HG03457 (cell line): ENCODE data around the gene MAGI3.
A peak's percentile ranks its signal among the peaks of the same experiment; 100 is the strongest.

Source experiments
- ATAC-seq: cut with Tn5 transposase; IDR thresholded peaks from one replicate; pipeline ENCODE4 v1.9.1; 2021; ENCODE audit warnings: moderate number of reproducible peaks; ENCODE audit not compliant: unreplicated experiment

MAGI3 gene

DNA sequence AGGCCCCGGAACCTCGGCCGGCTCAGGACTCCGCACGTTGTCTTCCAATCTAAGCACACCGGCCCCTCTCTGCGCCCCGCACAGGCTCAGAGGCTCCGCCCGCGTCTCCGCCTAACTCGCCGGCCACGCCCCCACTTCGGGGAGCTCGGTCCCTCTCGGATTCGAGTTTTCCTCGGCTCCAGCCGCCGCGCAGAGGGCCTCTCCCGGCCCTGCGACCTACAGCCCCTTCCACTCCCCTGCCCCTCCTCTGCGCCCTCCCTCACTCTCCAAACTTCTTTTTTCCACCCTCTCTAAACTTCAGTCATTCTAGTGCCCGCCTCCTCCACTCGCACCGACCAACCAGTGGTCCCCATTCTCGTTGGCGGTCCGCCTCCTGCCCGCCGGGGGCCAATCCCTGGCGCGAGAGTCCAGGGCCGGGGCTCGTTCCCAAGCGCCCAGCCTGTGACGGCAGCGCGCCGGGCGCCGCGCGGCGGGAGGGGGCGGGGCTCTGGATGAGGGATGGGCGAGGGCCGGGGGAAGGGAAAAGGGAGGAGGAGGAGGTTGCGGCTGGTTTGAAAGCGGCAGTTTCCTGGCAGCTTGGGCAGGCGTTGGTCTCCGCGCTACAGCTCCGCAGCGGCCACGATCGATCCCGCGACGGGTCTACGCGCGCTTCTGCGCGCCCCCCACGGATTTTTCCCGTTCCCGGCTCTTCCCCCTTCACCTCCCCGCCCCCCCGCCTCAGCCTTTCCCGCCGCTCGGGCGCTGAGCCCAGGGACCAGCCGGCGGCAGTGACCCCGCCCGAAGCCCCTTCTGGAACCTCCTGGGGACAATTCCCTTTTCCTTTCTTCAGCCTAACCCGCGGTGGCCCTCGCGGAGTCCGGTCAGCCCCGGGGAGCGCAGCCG is at the start of gene MAGI3:
MAGI3 (plus strand) TSS at position 563 of the 882 bp plus-strand sequence. CDS start 519 bp downstream, outside the sequence.
- peak; percentile 99 for ATAC-seq

DNA sequence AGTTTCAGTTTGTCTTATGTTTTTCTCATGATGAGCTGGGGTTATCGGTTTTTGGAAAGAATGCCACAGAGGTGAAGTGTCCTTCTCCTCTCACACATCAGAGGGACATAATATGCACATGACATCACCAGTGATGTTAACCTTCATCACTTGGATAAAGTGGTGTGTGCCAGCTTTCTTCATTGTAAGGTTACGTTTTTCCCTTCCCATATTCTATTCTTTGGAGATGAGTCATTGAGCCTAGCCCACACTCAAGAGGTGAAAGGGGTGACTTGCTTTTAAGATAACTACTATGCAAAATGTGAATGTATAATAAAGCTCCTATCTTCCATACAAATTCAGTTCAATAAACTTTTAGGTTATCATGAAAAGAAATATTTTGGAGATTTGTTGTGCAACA is 36.7 kb upstream of the MAGI3 start:
- ATAC-seq: no peak

DNA sequence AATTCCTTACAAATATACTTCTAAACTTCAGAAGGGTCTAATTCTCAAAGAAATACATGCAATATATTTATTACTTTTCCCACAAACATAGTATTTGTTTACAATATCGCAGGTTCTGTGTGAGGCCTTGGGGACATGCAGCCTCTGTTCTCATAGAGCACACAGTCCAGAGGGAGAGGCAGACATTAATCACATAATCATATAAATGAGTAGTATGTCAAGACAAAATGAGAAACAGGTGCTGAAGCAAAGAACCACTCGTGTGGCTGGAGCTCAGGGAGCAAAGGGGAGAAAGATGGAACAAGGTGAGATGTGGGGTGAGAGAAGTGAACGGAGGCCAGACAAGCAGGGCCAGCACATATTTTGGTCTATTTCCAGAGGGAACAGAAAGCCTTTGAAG is 26.4 kb upstream of the MAGI3 start:
- ATAC-seq: no peak

DNA sequence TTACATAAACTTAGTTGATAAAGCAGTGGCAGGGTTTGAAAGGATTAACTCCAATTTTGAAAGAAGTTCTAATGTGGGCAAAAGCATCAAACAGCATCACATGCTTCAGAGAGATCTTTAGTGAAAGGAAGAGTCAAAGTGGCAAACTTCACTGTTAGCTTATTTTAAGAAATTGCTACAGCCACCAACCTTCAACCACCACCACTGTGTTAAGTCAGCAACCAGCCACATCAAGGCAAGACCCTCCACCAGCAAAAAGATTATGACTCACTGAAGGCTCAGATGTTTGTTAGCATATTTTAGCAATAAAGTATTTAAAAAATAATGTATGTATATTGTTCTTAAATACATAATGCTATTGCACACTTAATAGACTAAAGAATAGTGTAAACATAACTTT is 21.3 kb upstream of the MAGI3 start:
- no peak for ATAC-seq

DNA sequence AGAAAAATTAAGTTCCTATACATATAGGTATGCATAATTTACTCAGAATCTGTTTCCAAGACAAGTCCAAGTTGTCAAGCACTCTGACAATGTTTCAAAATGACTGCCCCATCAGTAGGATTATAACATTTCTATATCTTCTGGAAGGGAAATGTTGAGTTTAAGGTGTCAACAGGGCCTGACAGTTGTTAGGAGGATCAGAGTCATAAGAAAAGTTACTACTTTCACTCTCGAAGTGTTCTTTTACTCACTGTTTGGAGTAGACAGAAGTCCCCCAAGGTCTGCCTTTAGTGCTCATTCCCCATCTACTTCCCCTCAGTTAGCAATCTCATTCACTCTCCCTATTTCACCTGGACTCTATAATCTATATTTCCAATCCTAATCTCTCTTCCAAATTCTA is 20.6 kb upstream of the MAGI3 start:
- ATAC-seq: no peak

DNA sequence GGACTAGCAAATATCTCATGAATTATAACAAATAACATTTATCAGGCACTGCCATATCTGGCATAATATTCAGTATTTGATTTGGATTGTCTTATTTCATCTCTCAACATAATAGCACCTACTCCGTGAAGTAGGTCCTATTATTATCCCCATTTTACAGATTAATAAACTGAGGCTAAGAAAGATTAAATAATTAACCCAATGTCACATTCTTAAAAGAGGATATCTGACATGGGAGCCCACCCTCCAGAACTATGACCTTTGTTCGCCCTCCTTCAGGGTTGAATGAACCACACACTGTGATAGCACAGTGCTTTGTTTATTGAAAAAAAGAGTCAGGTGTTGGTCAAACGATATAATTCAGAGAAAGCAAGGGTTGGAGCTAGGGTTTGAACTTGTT is 19.4 kb upstream of the MAGI3 start:
- no peak for ATAC-seq

DNA sequence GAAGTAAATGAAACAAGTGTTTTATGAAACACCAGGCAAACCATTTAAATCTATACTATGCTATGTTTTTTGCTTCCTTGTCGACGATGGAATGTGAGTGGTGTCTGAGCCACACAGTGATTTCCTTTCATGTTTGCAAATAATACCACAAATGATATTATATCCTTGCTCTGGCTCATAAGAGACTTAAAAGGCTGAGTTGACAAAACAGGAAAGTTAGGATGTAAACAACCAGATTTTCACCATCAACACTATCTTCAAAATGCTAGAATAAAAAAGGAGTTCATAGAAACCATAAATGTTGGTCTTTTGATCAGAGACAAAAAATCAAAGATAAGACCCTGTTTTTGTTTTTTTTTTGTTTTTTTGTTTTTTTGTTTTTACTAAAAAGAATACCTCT is 17.8 kb upstream of the MAGI3 start:
- ATAC-seq: no peak

DNA sequence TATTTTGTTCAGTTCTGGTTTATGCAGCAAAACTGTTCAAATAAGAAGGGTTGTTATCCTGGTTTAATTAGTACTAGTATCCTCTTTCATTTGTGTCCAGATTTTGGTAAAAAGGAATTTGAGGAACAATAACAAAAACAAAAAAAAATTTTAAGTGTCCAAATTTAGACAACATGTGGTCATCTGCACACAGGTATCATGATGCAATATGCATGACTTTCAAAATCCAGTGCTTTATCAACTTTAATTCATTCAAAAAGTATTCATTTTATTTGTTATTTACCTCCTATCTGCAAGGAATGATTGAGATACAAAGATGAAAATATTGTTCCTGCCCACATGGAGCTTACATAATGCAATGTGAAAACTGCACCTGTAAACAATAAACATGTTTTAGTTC is 16.7 kb upstream of the MAGI3 start:
- no peak for ATAC-seq

DNA sequence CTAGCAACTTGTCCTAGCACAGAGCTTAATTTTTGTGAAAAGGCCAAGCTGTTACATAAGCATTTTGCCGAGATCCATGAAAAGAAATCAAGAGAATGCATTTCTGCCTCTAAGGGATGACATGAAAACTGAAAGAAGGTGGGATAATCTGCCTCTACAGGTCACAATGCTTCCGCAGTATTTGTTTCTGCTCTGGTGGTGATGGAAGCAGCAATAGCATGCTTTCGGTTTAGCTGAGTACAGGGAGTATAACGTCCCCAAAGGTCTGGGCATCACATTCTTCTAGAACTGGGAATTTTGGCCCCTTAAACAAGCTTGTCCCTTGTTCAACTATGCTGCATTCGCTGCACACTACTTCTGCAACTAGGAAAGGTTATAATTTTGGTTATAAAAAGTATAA is 14.4 kb upstream of the MAGI3 start:
- ATAC-seq: no peak

DNA sequence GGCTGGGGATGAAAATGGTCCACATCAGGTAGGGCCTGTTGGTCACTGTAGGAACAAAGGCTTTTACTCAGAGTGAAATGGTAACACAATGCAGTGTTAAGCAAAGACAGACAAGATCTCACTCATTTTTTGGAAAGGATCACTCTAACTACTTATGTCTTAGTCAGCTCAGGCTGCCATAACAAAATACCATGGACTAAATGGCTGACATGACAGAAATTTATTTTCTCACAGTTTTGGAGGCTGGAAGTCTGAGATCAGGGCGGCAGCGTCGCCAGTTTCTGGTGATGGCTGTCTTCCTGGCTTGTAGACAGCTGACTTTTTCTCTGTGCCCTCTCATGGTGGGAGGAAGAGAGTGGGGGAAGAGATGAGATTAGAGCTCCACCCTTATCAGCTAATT is 10.2 kb upstream of the MAGI3 start:
- no peak for ATAC-seq

DNA sequence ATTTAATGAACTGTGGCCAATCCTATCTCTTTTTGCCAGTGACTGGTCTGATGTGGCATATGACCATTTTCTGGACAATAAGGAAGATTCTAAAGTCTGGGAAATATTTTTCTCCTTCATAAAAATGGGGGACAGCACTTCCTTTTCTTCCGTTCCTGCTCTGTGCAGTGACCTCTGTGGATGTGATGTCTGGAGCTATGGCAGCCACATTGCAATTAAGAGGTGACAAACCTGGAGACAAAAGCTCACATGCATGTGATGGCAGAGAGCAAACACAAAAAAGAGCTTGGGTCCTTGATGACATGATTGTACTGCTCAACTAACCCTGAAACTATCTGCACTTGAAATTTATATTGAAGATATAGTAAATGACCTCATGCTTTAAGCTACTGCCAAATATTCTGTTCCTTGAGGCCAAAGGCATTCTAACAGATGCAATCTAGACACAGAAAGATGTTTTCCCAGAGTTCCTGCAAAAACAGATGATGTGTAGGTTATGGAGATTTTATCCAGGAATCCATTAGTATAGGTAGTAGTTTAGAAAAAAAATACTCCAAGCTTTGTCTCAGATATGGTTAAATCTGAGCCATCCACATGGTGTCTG is 2.2 kb upstream of the MAGI3 start:
- no peak for ATAC-seq

DNA sequence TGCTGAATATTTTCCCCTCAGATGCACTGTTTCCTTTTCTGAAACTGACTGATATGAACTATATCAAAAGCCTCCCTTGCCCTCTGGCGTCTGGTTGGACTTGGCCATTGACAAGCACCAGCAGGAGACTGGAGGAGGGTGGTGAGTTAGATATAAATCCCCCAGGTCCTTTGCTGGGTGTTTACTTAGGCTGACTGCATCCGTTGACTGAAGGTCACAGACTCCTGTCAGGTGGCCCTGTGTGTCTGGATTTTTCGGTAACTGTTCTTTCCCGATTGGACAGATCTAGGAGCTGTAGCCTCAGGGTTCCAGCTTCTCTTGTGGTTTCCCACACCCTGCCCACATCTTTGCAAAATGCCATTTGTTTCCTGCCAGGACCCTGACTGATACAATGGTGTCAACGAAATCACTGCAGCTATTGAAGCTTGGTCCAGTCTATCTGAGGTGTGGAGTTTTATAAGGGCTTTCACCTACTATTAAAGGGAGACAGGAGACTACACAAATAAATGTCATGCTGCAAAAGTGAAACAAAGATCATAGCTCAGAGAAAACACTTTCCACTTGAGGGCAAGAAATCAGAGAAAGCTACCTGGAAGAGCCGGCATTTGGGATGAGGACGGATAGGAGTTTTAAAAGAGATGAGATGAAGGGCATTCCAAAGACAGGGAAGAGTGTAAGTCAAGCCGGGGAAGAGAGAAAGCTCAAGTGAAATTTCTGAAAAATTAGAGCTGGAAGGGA is 1.5 kb upstream of the MAGI3 start:
- ATAC-seq: no peak

DNA sequence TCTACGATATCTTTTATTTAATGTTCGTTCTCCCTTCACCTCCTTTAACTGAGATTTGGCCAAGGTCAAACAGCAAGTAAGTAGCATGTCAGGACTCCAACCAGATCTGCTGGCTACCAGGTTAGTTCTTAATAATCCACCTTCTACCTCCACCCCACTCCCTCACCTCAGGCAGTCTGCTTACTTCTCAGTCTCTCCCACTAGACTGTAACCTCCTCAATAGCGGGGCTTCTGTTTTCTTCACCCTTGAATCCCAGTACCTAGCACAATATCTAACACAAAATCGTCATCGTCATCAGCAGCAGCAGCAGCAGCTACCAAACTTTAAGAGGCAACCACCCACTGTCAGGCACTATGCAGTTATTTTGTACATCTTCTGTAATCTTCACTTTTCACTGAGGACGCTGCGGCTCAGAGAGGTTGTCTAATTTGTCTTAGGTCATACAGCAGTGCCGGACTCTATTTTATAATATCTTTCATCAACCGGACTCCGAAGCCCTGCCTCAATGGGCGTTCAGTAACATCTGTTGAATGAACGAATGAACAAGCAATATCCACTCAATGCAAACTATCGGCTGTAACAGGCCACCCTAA is 859 bp upstream of the MAGI3 start:
- ATAC-seq: no peak

DNA sequence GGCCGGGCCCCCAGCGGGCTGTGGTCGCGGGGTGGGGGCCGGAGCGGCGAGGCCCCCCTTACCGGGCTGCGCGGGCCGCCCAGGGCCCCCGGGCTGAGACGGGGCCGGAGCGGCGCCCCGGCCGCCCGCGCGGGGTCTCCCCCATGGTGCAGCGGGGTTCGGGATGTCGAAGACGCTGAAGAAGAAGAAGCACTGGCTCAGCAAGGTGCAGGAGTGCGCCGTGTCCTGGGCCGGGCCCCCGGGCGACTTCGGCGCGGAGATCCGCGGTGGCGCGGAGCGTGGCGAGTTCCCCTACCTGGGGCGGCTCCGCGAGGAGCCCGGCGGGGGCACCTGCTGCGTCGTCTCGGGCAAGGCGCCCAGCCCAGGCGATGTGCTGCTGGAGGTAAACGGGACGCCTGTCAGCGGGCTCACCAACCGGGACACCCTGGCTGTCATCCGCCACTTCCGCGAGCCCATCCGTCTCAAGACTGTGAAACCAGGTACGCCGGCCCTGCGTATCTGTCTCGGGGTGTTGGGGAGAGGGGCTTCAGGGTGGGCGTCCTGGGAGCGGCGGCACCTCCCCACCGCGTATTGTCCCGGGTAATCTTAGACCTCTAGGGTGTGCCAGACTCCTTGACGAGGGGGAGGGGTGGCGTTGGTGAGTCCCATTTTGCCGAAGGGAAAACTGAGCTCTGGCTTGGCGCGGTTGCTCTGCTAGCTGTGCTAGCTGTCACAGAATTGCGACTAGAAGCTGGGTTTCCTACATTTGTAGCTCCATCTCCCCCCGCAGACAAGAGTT is 745 bp downstream of the MAGI3 start:
- no peak for ATAC-seq

DNA sequence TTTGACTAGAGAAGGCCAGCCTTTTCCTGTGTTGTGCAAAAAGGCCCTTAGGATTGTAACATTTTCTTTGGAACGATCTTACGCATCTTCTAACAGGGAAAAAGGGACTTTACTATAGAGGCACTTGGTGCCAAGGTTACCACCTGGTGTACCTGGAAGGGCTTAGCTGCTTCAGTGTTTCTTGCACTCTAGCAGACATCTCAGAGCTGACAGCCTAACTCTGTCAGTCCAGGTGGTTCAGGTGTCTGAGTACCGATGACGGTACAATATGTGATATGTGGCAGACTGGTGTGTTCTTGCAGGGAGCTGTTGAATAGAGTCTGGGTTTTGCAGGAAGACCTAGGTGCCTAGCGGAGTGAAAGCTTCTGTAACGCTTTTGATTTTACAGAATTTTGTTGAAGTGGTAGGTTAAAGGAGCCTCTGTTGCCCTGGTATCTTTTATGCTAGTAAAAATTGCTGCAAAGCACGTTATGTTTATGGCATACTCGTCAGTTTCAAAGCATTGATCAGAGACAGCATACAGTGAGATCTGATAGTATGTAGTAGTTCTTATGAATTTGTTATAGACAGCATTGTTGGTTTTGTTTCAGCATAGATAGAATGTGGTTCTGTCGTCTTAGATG is 1.4 kb downstream of the MAGI3 start:
- no peak for ATAC-seq

DNA sequence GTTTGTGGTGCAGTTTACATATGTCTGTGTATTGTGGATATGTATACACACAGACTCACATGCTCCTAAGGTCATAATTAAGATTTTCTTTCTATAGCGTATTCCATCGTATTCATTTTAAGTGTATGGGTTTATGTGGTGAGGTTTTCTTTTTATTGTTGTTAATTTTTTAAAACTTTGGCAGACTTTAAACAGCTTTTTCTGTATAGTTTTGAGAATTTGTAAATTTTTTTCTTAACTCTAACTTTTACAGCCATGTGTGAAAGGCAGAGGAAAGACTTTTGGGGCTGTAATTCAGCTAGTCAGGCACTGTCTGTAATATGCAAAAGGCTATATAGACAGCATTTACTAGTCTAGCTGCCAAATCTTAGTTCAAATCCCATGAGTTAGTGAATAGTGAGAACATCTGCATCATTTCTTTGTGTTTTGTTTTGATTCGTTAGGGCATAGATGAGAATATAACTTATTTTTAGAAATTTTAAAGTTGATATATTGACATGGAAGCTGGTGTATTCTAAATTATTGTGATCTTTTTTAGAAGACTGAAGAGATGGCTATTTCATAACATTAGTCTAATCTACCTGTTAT is 2.3 kb downstream of the MAGI3 start:
- no peak for ATAC-seq

DNA sequence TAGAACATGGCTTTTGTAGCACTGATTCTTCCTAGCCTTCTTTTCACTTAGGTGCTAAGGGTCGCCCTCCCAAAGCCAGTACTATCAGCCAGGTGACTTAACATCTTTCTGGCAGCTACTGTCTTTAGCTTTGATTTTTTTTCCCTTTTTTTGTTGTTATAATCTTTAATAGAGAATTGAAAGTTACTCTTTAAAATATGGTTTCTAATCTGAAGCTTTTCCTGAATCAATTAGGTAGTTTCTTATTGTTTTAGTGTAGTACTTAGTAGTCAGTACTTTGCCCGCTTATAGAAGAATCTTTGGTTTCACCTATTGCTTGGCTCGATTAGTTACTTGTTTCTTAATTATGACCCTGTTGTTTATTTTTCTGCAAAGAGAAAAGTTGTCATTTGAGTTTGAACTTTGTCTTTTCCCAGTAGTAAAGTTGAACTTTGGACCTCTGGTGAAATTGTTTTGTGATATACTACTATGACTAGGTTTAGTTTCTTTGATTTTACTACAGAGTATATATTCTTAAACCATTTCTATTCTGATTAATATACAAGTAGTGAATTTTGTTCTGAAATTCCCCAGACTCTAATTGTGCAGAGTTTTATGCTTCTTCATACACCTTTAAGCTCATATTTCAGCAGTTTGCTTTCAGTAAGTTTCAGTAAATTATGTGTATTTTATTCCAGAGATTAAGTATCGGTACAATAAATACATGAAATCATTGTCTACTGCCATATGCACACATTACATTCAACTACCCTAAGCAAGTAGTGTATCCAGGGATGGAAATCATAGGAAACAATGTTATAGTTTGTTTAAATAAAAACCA is 3.9 kb downstream of the MAGI3 start:
- no peak for ATAC-seq

DNA sequence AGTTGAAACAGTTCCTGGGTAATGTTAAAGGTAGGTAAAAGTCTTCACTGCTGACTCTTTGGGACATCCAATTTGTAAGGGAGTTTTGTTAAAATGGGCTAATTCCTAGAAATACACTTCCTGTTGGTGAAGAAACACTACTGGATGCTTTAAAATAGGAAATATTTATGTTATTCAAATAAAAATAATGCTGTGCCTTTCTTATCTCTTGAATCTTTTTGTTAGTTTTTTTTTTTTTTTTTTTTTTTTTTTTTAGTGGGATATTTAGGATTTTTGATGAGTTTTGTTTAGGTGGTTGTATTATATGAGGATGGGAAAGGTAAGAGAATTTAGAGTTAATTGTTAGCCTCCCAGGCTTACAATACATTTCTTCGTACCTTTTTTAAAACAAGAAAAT is 4.5 kb downstream of the MAGI3 start:
- no peak for ATAC-seq

DNA sequence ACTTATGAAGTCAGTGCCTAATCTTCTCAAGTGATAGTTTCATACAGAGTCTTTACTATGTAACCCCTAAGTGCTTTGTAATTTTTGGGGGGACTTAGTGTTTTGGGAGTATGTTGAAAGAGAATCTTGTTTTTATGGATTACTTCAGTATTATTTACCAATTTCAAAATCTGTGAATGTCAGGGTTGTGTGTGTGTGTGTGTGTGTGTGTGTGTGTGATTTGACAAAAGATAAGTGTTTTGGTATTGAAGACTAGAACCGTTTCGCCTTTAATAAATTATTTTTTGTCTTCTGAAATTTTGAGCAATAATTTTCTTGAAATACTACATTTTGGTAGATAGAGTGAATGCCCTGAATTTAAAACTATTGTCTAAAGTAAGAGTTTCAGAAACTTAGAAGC is 5.8 kb downstream of the MAGI3 start:
- no peak for ATAC-seq
